H1 (cell line): ENCODE measurements around the gene ZBP1. TPM values are rescaled to one million over a fixed set of nuclear protein-coding genes. Genes with fewer than 3 reads are reported as not detected.

Source experiments
- ATF2 ChIP-seq: IDR thresholded peaks from 2 replicates; pipeline ENCODE4 v1.6.1; 2012; ENCODE audit warnings: low read length, inconsistent platforms
- CEBPB ChIP-seq: IDR thresholded peaks from 2 replicates; pipeline ENCODE4 v1.6.1; 2012; ENCODE audit warnings: low read depth, low read length
- CTBP2 ChIP-seq: IDR thresholded peaks from 2 replicates; pipeline ENCODE4 v1.7.0; 2011; ENCODE audit warnings: borderline replicate concordance, mild to moderate bottlenecking, moderate library complexity, mixed read lengths, low read length; ENCODE audit not compliant: insufficient read depth, insufficient read length
- HDAC6 ChIP-seq: IDR thresholded peaks from one replicate; pipeline ENCODE4 v1.7.1; 2012; ENCODE audit warnings: low read depth, mild to moderate bottlenecking, inconsistent platforms, low read length, moderate library complexity
- NANOG ChIP-seq: IDR thresholded peaks from 2 replicates; pipeline ENCODE4 v1.6.1; 2011; ENCODE audit warnings: low read length, low read depth, mild to moderate bottlenecking, inconsistent platforms; ENCODE audit not compliant: insufficient read depth, poor library complexity, severe bottlenecking
- SAP30 ChIP-seq: fragments of 300-600 bp; sonication (generic); IDR thresholded peaks from 2 replicates; pipeline ENCODE4 v1.7.1; 2012; ENCODE audit warnings: low read length, moderate library complexity, mild to moderate bottlenecking, inconsistent platforms; ENCODE audit not compliant: insufficient read depth, insufficient replicate concordance
- TAF1 ChIP-seq: IDR thresholded peaks from 2 replicates; pipeline ENCODE4 v1.6.1; 2011; ENCODE audit warnings: mild to moderate bottlenecking, low read depth, low read length
- polyA plus RNA-seq, 7 experiments: library from polyadenylated mRNA; depleted of rRNA in 3 of 7; stranded (reverse) in 5 of 7; unstranded in 2 of 7; fragments of >200 nt in 5 of 7; fragments of 200-250 nt in 2 of 7; gene quantifications; 1 replicate in 5 of 7; 2 replicates in 1 of 7; 4 replicates in 1 of 7; pipeline versions ENCODE4 v1.2.1 to v1.2.3, GENCODE V29; 2011 to 2013; ENCODE audit warnings: missing spikeins in 2 of 7, mixed read lengths in 2 of 7
- total RNA-seq: library from RNA; stranded (reverse); fragmentation: NEBNext Ultra II Directional; extraction: Animal tissue kit (Norgen Biotek cat#: 25700); gene quantifications from 2 replicates; pipeline ENCODE4 v1.2.1, GENCODE V29; 2021

Gene ZBP1
- total and polyA plus RNA-seq, 2 of the 8 experiments (the other 6 are each of a cell fraction or from before 2014, with no cell fraction given), result not detected

GRCh38 chr20:57622579-57623381 lies 2.6 kb upstream of the ZBP1 start (continued):
- TF ChIP-seq ATF2 (no peak), HDAC6 (no peak), CEBPB (no peak), TAF1 (no peak), SAP30 (no peak), NANOG (no peak), CTBP2 (no peak)
